Cortex of kidney (tissue), 1 donor: Measurements from ENCODE around the gene PPM1L.

Source experiments
- DNase-seq: peaks from one replicate; lab custom pipeline; 2025; lab: John Stamatoyannopoulos, UW

The PPM1L gene

DNA sequence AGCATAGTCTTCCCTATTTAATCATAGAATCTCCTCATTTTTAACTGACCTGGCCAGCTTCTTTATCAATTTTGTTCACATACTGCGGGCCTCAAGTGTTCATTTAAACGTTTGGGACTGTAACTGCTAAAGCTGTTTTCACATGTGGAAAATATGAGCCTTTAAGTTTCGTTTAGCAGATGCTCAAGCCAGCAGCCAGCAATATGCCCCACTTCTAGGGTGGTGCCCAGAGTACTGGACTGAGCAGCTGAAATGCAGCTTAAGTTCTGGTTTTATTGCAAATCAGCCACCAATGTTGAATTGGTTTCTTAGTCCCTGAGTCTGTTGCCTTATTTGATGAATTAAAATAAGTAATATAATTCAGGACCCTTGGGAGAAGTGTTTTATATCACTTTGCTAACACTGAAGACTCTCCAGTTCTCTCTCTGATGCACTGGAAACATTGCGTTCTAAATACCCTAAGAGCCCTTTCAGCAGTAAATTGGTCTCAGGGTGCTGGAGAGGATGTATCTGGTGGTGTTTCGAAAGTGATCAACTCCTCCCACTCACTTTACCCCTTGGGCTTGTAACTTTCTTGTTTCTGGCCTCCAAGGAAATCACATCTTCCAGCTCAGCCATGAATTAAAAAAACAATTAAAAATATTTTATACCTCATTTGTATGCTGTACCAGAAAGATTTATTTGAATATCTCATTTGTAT, 287.5 kb downstream of the PPM1L start:
- no peak for DNase-seq

DNA sequence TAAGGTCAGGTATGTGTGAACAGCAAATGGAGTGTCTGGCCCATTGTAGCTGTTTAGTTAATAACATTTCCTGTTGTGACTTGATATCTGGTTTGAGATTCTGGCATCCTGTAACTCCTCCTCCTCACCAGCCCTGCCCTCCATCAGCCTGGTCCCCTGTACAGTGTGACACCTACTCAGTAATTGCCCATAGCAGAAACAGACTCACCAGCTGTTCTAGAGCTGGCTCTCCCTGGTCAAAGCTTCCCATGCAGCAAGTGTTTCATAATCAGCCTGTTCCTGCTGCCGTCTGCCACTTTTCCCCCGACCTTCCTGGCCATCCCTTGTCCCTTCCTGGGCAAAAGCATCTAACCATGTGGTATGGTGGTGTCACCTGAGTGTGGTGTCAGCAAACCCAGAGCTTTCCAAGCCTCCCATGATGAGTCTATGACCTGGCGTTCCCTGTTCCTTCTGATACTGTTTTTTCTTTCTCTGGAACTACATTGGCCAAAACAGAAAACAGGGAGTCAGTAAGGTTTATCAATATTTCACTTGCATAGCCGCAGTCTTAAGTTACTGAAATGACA, 293.7 kb downstream of the PPM1L start:
- DNase-seq = no peak

DNA sequence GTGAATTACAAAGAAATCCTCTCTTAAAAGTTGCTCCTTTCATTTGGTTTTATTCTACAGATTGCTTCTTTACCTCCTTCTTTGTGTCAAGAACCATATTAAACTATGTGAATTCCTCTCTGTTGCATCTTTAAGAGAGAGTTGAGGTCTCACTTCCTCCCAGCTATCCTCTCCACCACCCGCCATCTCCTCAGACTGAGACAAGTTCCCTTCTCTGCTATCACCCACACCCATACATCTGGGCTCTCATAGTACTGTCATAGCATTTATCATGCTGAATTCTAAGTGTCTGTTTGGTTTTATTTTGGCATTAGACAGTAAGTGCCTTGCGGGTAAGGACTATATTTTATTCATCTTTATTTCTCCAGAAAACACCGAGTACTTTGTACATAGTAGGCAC, 294.9 kb downstream of the PPM1L start:
- DNase-seq = no peak

DNA sequence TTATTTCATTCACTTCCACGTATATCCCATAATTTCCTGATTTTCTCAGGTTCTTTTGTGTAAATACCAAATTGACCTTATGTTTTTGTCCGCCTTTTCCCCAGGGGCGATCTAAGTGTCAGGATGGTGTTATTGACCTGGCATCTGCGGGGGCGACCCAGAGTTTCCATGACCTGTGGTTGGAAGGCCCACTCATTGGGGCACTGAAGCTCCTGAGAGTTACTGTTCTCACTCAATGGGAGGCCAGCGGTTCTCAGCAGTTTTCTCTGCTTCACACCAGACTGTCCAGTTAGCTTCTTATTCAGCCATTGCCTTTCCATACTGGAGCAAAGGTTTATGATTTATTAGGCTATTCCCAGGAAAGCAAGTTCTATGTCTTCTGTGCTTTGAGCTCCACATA, 295.8 kb downstream of the PPM1L start:
- DNase-seq = no peak

DNA sequence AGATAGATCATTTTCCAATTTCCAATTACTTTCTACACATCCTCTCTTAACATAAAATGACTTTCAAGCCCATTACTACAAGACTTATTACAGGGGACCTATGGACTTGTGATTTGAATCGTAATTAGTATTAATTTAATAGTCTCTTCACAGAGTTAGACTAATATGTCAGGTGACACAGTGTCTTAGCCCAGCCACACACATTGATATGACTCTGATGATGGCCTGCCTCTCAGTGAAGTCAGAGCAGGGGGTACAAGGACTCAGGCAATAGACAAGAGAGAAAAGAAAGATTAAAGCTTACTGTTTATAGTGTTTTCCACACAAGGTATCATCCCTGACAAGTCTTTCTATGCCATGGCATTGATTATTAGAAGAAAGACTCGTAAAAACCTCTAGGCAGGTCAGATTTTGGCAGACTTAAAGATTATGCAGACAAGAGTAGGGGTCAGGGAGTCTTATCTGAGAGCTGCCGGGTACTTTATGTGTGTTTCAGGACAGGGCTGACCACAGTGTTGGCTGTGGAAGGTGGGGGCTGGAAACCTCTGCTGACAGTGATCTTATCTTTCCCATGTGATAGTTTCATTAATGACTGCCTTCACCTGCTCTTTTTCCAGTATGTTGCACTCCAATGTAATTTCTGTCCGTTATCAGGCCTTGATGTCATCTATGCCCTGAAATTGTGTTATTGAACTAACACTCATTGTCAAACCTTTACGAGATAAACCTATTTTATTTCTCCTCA, 299.0 kb downstream of the PPM1L start:
- no peak for DNase-seq

DNA sequence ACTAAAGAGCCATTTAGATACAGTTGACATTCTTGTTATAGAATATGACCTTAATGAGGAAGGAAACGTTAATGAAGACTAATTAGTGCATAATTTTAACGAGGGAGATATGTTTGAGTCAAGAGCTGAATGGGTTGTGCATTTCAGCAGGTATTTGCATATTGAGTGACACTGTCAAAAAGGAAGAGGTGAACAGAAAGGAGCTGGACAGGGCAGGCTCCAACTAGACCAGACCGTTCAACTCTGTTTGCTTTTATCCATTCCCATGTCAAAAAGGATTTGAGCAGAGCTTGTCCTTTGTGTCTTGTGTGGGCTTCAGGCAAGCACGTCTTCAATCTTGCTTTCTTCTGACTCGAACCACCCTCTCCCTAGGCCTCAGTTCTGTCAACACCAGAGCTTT, 308.4 kb downstream of the PPM1L start:
- no peak for DNase-seq

DNA sequence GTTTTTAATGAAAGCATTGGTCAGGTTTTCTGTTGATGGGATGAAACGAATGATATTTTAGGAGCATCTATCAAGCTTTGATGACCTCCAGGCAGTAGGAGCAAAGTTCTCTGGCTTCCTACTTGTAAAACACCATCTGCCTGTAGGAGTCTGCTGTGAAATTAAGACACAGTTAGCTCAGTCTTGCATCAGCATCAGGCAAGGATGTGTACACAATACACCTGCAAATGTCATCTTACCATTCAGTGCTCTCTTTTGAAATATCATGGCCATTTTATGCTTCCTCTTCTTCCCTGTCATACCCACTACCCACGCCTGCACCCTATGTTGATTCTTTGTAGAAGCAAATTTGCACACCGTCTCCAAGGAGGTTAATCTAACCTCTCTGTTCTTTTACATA, 310.9 kb downstream of the PPM1L start:
- DNase-seq = no peak

DNA sequence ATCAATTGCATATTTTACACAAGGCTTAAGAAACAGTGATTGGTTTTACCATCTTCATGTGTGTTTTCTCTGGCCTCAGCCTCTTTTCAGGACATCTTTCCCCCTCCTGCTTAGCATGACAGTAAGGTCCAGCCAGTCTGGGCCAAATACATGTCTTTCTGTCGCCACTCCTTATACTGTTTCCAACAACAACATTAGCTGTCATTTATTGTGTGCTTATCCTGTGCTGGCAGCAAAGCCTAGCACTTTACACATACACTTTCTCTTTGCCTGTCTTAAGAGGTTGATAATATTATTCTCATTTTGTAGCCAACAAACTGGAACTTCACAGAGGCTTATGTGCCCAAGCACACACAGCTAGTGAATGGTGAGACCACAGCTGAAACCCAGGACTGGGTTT, 311.3 kb downstream of the PPM1L start:
- no peak for DNase-seq

DNA sequence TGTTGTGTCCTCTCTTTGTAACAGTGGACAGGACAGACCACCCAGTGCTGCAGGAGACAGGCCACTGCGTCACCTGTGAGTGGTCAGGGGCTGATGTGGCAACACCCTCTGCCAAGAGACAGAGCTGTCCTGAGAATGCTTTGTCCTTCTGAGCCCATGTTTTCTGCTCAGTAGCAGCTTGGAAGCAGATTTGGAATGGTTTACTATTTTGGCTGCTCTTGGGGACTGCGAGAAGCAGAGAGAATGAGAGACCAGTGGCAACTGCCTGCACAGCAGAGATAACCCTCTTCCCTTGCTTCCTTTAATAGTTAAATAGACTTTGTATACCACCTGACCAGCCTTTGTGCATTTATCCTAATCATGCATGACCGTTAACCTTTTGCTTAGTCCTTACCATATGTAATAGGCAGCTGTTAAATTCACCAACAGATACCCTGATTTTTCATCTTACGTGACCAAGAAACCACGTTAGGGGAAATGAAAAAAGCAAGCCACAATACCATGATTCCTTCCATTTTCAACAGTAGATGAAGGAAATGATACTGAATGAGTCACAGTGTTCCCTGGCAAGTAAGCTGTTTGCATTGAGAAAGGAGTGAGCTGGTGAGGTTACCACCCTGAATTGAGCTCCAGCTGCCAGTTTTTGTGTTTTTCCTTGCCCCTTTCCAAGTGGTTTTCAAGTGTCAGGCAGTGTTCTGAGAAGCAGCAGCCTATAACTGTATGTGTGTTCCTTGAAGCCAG, 313.6 kb downstream of the PPM1L start:
- no peak for DNase-seq

DNA sequence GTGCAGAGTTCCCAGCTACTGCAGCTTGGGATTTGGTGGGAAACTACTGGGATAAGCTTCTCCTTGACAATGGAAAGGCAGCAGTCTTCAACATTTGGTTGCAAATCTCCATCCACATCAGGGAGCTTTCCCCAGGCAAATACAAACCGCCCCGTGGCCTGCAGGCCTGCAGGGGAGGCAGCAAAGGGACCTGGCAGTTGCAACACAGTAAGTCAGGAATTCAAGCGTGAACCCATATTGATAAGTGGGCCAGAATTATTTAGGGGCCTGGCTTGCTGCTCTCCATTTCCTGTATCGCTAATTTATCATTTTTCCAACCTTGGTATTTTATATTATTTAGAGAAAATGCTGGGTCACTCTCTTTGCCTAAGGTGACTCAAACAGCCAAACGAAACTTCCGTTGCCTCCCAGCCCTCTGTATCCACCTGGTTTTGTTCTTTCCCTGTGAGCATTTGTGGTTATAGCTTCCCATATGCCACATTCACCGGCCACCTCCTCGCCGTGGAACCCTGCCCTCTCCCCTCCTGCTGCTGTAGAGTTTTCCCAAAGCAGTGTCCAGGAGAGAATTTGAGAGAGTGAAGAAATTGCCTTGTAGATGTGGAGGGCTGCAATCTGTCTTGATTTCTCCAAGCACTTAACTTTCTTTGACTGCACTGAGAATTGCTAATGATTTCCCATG, 314.4 kb downstream of the PPM1L start:
- DNase-seq = no peak

DNA sequence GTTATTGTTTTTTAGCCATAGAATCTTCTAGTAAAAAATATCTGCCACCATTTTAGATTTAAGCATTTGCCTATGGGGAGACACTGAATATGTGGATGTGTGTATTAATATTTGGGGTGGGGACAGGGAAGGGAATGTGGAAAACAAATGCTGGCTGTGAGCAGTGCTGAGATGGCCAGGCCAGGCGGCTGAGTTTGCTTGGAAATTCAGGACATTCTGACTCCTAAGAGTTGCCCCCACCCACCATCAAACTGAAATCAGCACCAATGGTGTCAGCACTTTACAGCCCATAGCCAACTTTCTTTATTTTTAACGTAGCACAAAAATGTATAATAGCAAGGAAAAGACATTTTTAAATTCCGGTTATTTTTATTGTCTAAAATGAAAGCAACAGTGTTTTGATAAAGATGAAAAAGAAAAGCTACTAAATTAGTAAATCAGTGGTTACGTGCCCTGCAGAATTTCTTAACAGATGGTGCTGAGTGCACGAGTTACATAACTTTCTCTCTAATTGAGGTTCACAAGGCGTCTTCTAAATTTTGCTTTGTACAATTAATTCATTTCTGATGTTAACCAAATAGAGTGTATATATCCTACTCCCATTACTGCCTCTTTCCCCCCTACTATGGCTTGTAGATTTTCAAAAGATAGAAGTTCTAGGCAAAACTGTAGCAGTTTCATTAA, 315.1 kb downstream of the PPM1L start:
- DNase-seq = no peak

DNA sequence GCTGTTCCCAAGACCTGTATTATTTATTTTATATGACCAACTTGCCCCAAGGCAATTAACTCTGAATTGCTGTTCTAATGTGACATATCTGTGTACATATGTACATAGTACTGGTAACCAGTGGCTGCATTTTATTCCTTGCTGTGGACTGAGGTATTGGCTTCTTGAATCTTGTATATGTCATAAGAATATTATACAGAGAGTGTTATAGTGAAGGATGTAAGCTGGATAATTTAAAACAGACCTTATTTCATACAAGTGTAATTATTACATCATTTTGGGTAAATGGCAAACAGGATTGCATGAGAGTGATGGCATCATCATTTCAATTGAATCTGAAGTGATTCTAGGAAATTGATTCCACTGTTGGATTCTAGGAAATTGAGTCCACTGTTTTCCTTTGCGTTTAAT, 316.2 kb downstream of the PPM1L start:
- no peak for DNase-seq

DNA sequence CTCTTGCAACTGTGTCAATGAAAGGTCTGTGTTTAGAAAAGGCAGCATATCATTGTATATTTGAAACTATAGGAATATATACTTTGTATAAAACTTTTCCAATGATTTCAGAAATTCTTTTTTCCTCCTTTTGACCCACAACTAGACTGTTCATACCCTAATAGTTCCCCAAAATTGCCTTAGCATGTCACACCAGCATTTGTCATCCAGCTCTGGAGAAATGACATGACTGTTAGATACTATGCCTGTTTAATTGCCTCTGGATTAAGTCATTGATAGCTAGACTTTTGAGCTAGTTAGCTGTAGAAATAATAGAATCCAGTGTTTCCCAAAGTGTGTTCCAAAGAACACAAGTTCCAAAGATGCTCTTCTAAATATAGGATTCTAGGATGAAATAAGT, 316.7 kb downstream of the PPM1L start:
- no peak for DNase-seq

DNA sequence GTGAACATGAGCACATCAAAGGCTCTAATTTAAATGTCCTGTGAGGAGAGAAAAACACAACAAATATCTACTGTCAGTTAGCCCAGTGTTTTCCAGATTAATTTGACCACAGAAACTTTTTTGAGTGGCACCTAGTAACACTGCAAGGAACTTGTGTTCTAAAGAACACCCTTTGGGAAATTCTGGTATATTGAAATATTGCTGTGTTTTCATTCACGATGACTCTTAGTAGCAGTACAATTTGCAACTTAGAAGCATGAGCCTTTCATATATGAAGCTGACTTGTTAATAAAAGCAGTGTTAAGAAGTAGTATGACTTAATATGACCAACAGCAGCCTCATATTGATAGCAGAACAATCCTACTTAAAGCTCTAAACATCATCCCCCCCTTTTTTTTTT, 317.1 kb downstream of the PPM1L start:
- no peak for DNase-seq

DNA sequence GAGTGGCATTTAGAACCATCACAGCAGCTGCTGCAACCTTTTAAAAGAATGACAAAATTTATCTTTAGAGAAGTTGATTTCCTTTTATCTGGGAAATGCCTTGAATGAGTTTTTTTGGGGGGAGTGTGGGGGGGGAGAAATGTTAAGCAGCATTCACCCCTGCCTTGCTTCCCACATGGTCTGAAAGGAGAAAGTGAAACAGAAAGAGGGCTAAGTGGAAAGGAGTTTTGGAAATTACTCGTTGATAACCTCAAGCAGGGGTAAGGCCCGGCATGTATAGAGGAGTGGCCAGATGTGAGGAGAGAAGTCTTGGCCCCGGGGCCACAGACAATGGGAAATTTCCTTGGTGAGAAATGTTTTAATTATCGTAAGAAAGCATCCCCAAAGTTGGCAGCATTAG, 325.6 kb downstream of the PPM1L start:
- DNase-seq = no peak

DNA sequence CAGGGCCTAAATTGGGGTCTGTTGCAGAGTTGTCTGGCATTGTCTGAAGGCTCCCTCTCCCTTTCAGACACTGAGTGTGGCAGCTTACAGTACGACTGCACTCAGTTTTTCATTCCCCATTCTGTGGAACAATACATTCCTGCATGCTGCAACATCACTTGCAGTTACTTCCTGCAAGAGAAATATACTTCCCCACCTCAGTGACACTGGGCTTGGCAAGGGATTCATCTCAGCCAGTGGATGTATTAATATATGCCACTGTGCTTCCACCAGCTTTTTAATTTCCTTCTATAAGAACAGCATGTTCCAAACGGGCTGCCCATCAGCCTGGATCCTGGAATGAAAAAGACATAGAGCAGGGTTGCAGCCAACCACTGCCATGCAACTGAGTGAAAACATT, 326.0 kb downstream of the PPM1L start:
- no peak for DNase-seq

DNA sequence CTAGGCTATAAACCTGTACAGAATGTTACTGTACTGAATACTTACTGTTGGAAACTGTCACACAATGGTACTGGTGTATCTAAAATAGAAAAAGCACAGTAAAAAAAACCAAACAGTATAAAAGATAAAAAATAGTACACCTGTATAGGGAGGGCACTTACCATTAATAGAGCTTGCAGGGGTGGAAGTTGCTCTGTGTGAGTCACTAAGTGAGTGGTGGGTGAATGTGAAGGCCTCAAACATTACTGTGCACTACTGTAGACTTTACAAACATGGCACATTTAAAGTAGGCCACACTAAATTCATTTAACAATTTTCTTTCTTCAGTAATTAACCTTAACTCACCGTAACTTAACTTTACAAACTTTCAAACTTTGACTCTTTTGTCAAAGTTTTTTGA, 327.1 kb downstream of the PPM1L start:
- DNase-seq = no peak

DNA sequence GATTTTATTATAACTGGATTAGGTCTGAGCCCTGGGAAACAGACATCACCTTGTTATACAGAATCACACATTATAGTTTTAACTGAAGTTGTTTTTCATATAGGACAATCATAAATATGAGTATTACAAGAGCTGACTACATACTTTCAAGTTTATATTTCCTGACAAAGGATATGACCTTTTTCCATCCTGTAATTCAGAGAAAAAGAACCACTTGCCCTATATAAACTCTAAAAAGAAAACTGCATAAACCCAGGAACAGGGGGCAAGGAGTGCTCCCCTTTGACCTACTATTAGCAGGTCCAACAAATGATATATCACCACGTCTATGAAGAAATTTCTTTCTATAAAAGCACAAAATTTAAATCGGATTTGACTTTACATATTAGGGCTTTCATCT, 328.2 kb downstream of the PPM1L start:
- no peak for DNase-seq

DNA sequence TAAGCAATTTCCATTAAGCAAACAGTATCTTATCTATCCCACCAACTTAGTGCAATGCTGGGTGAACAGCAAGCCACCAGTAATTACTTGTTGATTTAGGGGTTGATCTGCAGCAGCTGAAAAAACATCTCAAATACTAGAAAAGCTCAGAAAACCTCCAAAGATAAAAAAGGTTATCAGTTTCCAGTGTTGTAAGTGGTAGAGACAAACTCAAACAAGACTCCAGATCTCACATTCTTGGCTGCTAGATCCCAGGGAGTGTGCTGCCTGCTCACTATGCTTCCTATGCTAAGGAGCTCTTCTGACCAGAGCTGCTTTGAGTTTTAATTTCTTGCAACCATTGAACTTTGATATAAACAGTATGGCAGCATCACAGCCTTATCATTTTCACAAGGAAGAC, 337.9 kb downstream of the PPM1L start:
- DNase-seq = no peak

DNA sequence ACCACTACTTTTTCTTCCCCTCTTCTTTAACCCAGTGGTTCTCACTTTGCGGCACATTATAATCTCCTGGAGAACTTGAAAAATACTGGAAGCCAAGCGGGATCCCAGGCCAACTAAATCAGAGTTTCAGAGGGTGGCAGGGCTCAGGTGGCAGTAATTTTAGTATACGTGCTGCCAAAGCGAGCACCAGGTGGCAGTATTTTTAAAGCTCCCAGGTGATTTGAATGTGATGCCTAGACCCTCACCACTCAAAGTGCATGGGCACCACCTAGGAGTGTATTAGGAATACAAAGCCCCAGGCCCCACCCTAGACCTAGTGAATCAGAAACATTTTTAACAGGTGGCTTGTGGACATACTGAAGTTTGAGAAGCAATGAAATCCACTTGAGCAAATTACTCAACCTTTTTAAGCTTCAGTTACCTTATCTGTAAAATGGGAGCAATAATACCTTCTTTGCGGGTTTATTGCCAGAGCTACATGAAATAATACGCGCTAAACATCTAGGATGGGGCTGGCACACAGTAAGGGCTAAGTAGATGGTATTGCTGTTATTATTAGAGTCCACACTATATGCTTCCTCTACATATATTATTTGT, 340.8 kb downstream of the PPM1L start:
- DNase-seq = no peak

DNA sequence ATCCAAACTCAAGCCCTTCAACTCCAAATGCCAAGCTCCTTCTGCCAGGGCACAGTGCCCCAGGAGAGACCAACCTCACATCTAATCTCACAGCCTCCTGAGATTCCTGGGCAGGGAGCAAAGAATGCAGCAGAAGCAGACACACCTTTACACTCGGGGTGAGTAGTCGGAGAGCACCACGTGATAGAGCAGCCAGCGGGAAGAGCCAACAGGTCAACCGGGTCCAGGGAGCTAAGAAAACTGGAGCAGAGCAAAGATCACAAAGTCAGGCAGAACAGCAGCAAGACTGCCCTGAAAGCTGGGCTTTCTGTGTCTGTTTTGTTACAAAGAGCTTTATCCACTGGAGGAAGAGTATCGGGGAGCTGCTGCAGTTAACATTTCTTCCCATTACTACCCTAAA, 345.0 kb downstream of the PPM1L start:
- DNase-seq = no peak
